PFSK-1 (cell line): ENCODE results near the gene DSC2.

Experiments
- FOXP2 ChIP-seq: optimal IDR thresholded peaks from 2 replicates; pipeline ENCODE3; 2011; ENCODE audit warnings: borderline replicate concordance, control low read depth, inconsistent platforms; ENCODE audit not compliant: insufficient read depth; ENCODE audit errors: extremely low read length, extremely low read depth
- POLR2AphosphoS5 ChIP-seq: IDR thresholded peaks from 2 replicates; pipeline ENCODE4 v1.6.1; 2012; ENCODE audit warnings: low read depth, mild to moderate bottlenecking, control low read depth, low read length, moderate library complexity
- REST ChIP-seq, 2 experiments: IDR thresholded peaks; 2 replicates each; pipeline versions ENCODE4 v1.6.1 to v1.8.0; 2011 to 2012; ENCODE audit warnings: low read depth in 2 of 2, low read length in 2 of 2, control low read depth in 1 of 2, inconsistent platforms in 1 of 2, mild to moderate bottlenecking in 1 of 2, moderate library complexity in 1 of 2; ENCODE audit not compliant: insufficient read depth in 1 of 2
- SIN3A ChIP-seq: IDR thresholded peaks from 2 replicates; pipeline ENCODE4 v1.6.1; 2012; ENCODE audit warnings: mild to moderate bottlenecking, low read length, moderate library complexity, borderline replicate concordance; ENCODE audit not compliant: insufficient read depth
- TAF1 ChIP-seq: IDR thresholded peaks from 2 replicates; pipeline ENCODE4 v1.6.1; 2012; ENCODE audit warnings: low read length, control low read depth, borderline replicate concordance; ENCODE audit not compliant: insufficient read depth

The DSC2 gene

GRCh38 chr18:31116853-31117595 lies 14.8 kb upstream of the DSC2 start:
- TF ChIP-seq TAF1 (no peak), SIN3A (no peak), REST (IDR thresholded peaks at IDR 0.05; ENCODE audit: insufficient read depth in 1 of 2, low read depth in 2 of 2, low read length in 2 of 2) (no peak), FOXP2 (no peak), POLR2AphosphoS5 (no peak)

DNA sequence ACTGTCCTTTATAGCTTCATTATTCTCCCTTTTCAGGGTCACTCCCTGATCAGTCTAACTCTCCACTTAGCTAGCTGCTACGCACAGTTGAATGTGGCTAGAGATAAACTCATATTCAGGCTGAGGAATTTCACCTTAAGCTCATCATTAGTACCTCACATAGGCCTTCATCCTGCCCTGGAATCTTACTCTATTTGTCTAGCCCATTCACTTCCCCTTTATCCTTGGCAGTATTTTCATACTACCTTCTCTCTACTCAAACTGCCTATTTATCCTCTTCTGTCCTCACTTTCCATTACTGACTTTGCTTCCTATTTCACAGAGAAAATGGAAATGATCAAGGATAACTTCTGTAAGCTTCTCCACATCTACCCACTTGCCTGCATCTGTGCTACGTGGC lies 10.6 kb upstream of the DSC2 start:
- TF ChIP-seq REST (IDR thresholded peaks at IDR 0.05; ENCODE audit: insufficient read depth in 1 of 2, low read depth in 2 of 2, low read length in 2 of 2) (no peak), SIN3A (no peak), FOXP2 (no peak), TAF1 (no peak), POLR2AphosphoS5 (no peak)

DNA sequence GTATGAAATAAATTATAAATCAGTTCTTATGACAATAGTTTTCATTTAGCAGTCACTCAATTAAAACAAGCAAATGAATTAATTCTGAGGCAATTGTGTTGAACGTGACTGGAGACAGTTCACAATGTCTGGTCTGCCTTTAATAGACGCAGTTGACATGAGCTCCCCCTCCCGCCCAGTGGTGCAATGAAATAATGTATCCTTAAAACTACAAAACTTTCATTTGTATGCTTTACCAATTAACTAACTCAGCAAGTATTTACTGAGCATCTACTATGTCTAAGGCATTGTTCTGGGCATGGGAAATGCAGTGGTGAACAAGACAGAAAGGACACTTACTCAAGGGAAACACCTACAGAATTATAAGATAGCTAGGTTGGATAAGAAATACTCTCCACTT lies 3.5 kb upstream of the DSC2 start:
- TF ChIP-seq SIN3A = no peak
- no peak for TF ChIP-seq POLR2AphosphoS5
- TF ChIP-seq FOXP2 = no peak

DNA sequence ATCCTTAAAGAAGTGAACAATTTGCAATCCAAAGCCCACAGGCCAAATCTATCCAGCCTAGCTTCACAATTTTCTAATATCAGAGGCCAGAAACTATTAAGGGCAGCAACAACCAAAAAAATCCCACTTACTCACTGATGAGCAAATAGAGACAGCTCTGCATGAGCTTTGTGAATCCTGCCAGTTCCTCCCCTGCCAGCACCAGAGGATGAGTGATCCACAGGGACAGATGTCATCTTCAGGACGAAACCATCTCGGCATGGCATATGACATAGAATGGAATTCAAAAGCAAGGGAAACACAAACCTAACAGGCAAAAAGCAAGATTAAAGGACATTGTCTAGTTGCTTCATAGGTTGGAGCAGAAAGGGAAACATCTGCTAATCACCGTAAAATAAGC lies 2.2 kb upstream of the DSC2 start:
- TF ChIP-seq FOXP2 (no peak), REST (IDR thresholded peaks at IDR 0.05; ENCODE audit: insufficient read depth in 1 of 2, low read depth in 2 of 2, low read length in 2 of 2) (no peak), SIN3A (no peak), TAF1 (no peak)

DNA sequence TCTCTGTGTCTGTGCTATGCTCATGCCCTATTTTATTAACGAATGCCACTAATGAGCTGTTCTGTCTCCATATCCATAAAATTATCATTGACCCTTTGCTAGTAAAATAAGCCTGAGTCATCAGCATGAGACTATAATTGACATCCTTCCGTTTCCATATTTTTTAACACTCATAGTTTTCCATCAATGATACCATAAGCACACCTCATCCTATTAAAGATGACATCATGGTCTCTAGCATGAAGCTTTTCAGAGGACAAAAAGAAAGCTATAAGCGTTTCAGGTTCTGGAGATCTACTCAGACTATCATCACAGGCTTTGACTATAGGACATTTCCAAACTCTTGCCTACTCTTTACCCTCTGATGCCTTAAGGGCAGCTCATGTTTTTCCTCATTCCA lies 1.2 kb upstream of the DSC2 start:
- TF ChIP-seq FOXP2 (no peak), SIN3A (no peak), REST (IDR thresholded peaks at IDR 0.05; ENCODE audit: insufficient read depth in 1 of 2, low read depth in 2 of 2, low read length in 2 of 2) (no peak), TAF1 (no peak), POLR2AphosphoS5 (no peak)
